T-cell (primary cell): ENCODE results near the gene P2RX4. TPM values are rescaled to one million over a fixed set of nuclear protein-coding genes. Genes with fewer than 3 reads are reported as not detected.
"Not testable (repeated sequence)": the region's sequence is repeated elsewhere in the genome, so short reads cannot be mapped to it uniquely, and the experiment has no call there.

Source experiments
- ATAC-seq, 4 experiments: fragments of 200-7000 bp in 3 of 4; fragments of 150-1000 bp in 1 of 4; cut with Tn5 transposase; replicated peaks in 1 of 4; 1 replicate in 3 of 4; 2 replicates in 1 of 4; pipeline ENCODE4 v1.10.0; 2021; ENCODE audit warnings: moderate library complexity in 3 of 4, mild to moderate bottlenecking in 2 of 4, moderate number of reproducible peaks in 1 of 4
- CTCF ChIA-PET, 2 donors: fragments of 300-600 bp; sonication (Branson Sonifier 250); formaldehyde crosslinking; loops; one replicate each; lab custom pipeline; 2022; ENCODE audit warnings: antibody characterized with exemption in 2 of 2; lab: Charles Lee
- POLR2A ChIA-PET, 2 donors: fragments of 300-600 bp; sonication (Branson Sonifier 250); formaldehyde crosslinking; loops; one replicate each; lab custom pipeline; 2022; ENCODE audit warnings: antibody characterized with exemption in 2 of 2; lab: Charles Lee
- DNase-seq, 35 experiments: peaks; one replicate each; pipeline versions ENCODE4 v3.0.0 to v3.0.0-alpha.2; 2013 to 2023
- H3K27ac ChIP-seq: one replicate; pipeline ENCODE4 v1.5.1; 2013; ENCODE audit warnings: low read length
- H3K27me3 ChIP-seq, 2 experiments: replicated peaks in 1 of 2; 1 replicate in 1 of 2; 2 replicates in 1 of 2; pipeline versions ENCODE4 v1.6.1 to v1.7.0; 2013; ENCODE audit warnings: low read length in 1 of 2, mixed read lengths in 1 of 2; ENCODE audit not compliant: control insufficient read depth in 2 of 2, insufficient read depth in 2 of 2; ENCODE audit errors: extremely low read depth in 1 of 2
- H3K36me3 ChIP-seq, 2 donors: 1 replicate in 1 of 2; 2 replicates in 1 of 2; pipeline versions ENCODE4 v1.6.1 to v1.7.0; 2013; ENCODE audit warnings: low read length in 1 of 2; ENCODE audit not compliant: control insufficient read depth in 2 of 2, insufficient read depth in 1 of 2; ENCODE audit errors: extremely low read depth in 1 of 2
- H3K4me1 ChIP-seq, 2 experiments: 1 replicate in 1 of 2; 2 replicates in 1 of 2; pipeline versions ENCODE4 v1.6.1 to v1.7.0; 2013; ENCODE audit warnings: low read length in 2 of 2, mixed read lengths in 1 of 2; ENCODE audit not compliant: insufficient read depth in 2 of 2, control insufficient read depth in 1 of 2; ENCODE audit errors: extremely low read depth in 1 of 2
- H3K4me3 ChIP-seq, 2 donors: 1 replicate in 1 of 2; 2 replicates in 1 of 2; pipeline versions ENCODE4 v1.5.1 to v1.7.0; 2013; ENCODE audit warnings: mild to moderate bottlenecking in 2 of 2, low read length in 1 of 2, moderate library complexity in 1 of 2; ENCODE audit not compliant: control insufficient read depth in 1 of 2; ENCODE audit errors: extremely low read depth in 1 of 2
- H3K9me3 ChIP-seq: 2 replicates; pipeline ENCODE4 v1.7.0; 2013
- H3K27ac Mint-ChIP-seq, 2 donors: one replicate each; pipeline ENCODE4 v1.8.0; 2020 to 2021; ENCODE audit warnings: mild to moderate bottlenecking in 2 of 2, mixed read lengths in 2 of 2
- H3K27me3 Mint-ChIP-seq, 2 donors: one replicate each; pipeline ENCODE4 v1.8.0; 2021 to 2022; ENCODE audit warnings: mixed read lengths in 2 of 2
- H3K36me3 Mint-ChIP-seq: one replicate; pipeline ENCODE4 v1.8.0; 2021; ENCODE audit warnings: mixed read lengths
- H3K4me1 Mint-ChIP-seq, 3 donors: one replicate each; pipeline ENCODE4 v1.8.0; 2020 to 2022; ENCODE audit warnings: mixed read lengths in 3 of 3, mild to moderate bottlenecking in 1 of 3
- H3K4me3 Mint-ChIP-seq, 3 donors: one replicate each; pipeline ENCODE4 v1.8.0; 2020 to 2022; ENCODE audit warnings: mild to moderate bottlenecking in 3 of 3, mixed read lengths in 3 of 3, moderate library complexity in 3 of 3
- H3K9me3 Mint-ChIP-seq, 3 donors: one replicate each; pipeline ENCODE4 v1.8.0; 2020 to 2022; ENCODE audit warnings: mixed read lengths in 3 of 3
- WGBS: methylation state at CpG from one replicate; pipeline ENCODE4 v1.1.5; 2013; ENCODE audit warnings: missing lambda C conversion rate; ENCODE audit not compliant: insufficient coverage; 5-methylcytosine and 5-hydroxymethylcytosine counted together
- total RNA-seq, 35 experiments: library from RNA in 6 of 35; stranded (reverse) in 6 of 35; fragments of 120-200 nt in 1 of 35; gene quantifications; one replicate each; pipeline versions ENCODE4 v1.2.1 to v1.2.4 and lab custom pipeline; 2013 to 2026

Gene P2RX4
- total RNA-seq, 5 donors from 2014 or later (not counting 1 experiment from before 2014, with no cell fraction given) = 36.2 to 62.3 (median 36.9) TPM

DNA sequence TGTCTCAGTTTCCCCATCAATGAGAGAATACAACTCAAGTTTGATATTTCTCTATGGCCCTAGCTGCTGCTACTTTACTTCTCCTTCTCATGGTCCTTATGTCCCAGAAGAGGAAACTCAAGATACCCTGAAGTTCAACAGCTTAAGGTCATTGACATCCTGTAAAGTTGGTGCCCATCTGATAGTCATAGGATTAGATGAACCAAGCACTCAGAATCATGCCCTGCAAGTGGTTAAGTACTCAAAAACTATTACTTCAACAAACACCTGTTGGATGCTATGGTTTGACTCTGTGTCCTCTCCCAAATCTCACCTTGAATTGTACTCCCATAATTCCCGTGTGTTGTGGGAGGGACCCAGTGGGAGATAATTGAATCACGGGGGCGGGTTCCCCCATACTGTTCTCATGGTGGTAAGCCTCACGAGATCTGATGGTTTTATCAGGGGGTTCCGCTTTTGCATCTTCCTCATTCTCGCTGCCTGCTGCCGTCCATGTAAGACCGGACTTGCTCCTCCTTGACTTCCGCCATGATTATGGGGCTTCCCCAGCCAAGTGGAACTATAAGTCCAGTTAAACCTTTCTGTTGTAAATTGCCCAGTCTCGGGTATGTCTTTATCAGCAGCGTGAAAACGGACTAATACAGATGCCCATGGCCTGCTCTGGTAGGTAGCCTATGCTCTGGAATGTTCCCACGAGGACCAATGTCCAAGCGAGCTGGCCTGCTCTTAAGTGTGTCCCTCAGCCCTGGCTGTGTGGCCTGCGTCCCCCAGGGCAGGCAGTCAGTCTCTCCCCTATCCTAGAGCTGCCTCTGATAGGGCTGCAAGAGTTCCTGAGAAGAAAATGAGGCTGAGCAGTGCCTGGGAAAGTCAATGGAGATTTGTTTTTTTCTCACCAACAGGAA is 68.5 kb downstream of the P2RX4 start:
- Histone ChIP-seq H3K4me3 (no peak overlapping the region), H3K36me3 (peaks cover 5 to 6% of the 10 kb centered on the region in 2 donors), H3K27me3 (no peaks in the 10 kb centered on the region), H3K4me1 (no peaks in the 10 kb centered on the region), H3K9me3 (no peaks in the 10 kb centered on the region), H3K27ac (no peak overlapping the region)
- ChIA-PET POLR2A (no interaction called here), CTCF (no interaction called here)
- Mint-ChIP-seq H3K27me3 (no peaks in the 10 kb centered on the region), H3K36me3 (peaks cover 19% of the 10 kb centered on the region), H3K4me1 (no peaks in the 10 kb centered on the region), H3K9me3 (no peaks in the 10 kb centered on the region), H3K4me3 (no peak overlapping the region), H3K27ac (no peak overlapping the region)
- ATAC-seq = no peak
- DNase-seq = peak in 1 of 35 experiments; percentile 32
- 96% methylated on average over 11 of the region's 15 CpGs for WGBS

- ChIA-PET CTCF (no interaction called here), POLR2A (no interaction called here)
- no peak overlapping the region for H3K4me3 ChIP-seq
- peaks cover 2 to 8% of the 10 kb centered on the region in 2 donors for H3K36me3 ChIP-seq
- peaks cover 19% of the 10 kb centered on the region for H3K36me3 Mint-ChIP-seq
- WGBS = 89% methylated on average over 5 of the region's 13 CpGs
- H3K9me3 Mint-ChIP-seq = no peaks in the 10 kb centered on the region
- no peaks in the 10 kb centered on the region for H3K27me3 Mint-ChIP-seq
- no peak overlapping the region for H3K27ac Mint-ChIP-seq
- H3K4me3 Mint-ChIP-seq = no peak overlapping the region
- ATAC-seq = no peak
- no peak for DNase-seq
- H3K27me3 ChIP-seq = no peaks in the 10 kb centered on the region
- no peak overlapping the region for H3K27ac ChIP-seq
- H3K4me1 ChIP-seq = no peaks in the 10 kb centered on the region
- no peaks in the 10 kb centered on the region for H3K9me3 ChIP-seq
- H3K4me1 Mint-ChIP-seq = no peaks in the 10 kb centered on the region
Observed at GRCh38 chr12:121279071-121279375, 69.1 kb downstream of the P2RX4 start.

DNA sequence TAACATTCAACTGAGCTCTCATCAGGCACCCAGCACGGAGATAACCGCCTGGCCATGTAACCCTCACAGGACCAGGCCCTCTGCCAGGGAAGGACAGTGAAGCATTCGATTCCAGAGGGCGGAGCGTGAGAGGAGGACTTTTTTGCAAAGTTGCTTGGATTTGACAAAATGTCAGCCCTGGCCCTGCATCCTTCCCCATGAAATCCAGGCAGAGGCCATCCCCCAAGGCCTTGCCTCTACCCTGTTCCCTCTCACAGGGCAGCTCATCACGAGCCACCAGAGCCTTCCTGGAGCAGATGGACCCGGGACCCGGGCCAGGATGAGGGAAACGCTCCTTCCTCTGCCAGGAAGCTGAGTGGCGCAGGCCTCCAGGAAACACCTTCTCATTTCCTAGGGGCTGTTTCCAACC is 69.6 kb downstream of the P2RX4 start:
- H3K36me3 ChIP-seq = peaks cover 2 to 9% of the 10 kb centered on the region in 2 donors
- DNase-seq (no peak), ATAC-seq (no peak)
- no peak overlapping the region for H3K4me3 Mint-ChIP-seq
- H3K4me3 ChIP-seq = no peak overlapping the region
- no peaks in the 10 kb centered on the region for H3K4me1 Mint-ChIP-seq
- no peaks in the 10 kb centered on the region for H3K4me1 ChIP-seq
- H3K27me3 Mint-ChIP-seq = no peaks in the 10 kb centered on the region
- CTCF ChIA-PET = no interaction called here
- H3K27ac ChIP-seq = no peak overlapping the region
- H3K9me3 ChIP-seq = no peaks in the 10 kb centered on the region
- no peaks in the 10 kb centered on the region for H3K27me3 ChIP-seq
- WGBS = 88% methylated on average over 10 of the region's 10 CpGs
- POLR2A ChIA-PET = no interaction called here
- no peaks in the 10 kb centered on the region for H3K9me3 Mint-ChIP-seq
- peaks cover 19% of the 10 kb centered on the region for H3K36me3 Mint-ChIP-seq
- H3K27ac Mint-ChIP-seq = no peak overlapping the region

GRCh38 chr12:121280531-121280930 is 70.6 kb downstream of the P2RX4 start:
- ATAC-seq, H3K9me3 ChIP-seq, H3K27ac Mint-ChIP-seq, H3K9me3 Mint-ChIP-seq, H3K4me1 Mint-ChIP-seq, H3K36me3 ChIP-seq, DNase-seq, CTCF ChIA-PET, H3K27me3 ChIP-seq, H3K27ac ChIP-seq, H3K4me1 ChIP-seq, H3K27me3 Mint-ChIP-seq, H3K4me3 ChIP-seq, H3K4me3 Mint-ChIP-seq, POLR2A ChIA-PET: not testable (repeated sequence)
- no CpG with 5 or more reads among the region's 11 CpGs for WGBS
- H3K36me3 Mint-ChIP-seq = peaks cover 16% of the 10 kb centered on the region

- H3K4me3 Mint-ChIP-seq, CTCF ChIA-PET, H3K36me3 ChIP-seq, H3K4me1 Mint-ChIP-seq, H3K27me3 Mint-ChIP-seq, POLR2A ChIA-PET, H3K9me3 Mint-ChIP-seq, H3K27ac Mint-ChIP-seq, DNase-seq, H3K27ac ChIP-seq, H3K4me3 ChIP-seq, ATAC-seq, H3K27me3 ChIP-seq, H3K9me3 ChIP-seq, H3K4me1 ChIP-seq: not testable (repeated sequence)
- H3K36me3 Mint-ChIP-seq = peaks cover 16% of the 10 kb centered on the region
- 98% methylated on average over 13 of the region's 14 CpGs for WGBS
Observed at GRCh38 chr12:121281116-121281515, 71.2 kb downstream of the P2RX4 start.

DNA sequence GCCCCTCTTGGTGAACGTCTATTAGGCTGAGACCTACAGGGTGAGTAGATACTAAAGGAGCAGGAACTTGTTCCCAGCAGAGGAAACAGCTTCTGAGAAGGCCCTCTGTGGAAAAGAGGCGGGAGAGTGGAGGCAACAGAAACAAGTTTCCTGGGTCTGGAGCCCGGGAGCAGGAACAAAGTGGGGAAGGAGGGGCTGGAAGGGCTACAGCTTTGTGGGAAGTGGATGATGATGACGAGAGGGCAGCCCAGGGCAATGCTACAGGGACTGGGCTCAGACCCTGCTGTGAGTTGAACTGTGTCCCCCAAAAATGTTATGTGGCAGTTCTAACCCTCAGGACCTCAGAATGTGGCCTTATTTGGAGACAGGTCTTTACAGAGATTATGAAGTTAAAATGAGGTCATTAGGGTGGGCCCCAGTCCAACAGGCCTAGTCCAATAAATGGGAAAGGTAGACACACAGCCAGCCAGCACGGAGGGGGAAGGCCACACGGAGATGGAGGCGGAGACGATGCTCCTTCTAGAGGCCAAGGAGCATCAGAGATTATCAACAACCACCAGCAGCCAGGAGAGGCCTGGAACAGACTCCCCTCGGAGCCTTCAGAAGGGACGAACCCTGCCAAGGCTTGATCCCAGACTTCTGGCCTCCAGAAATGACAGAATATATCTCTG is 72.3 kb downstream of the P2RX4 start:
- Mint-ChIP-seq H3K4me3 (no peak overlapping the region), H3K9me3 (no peaks in the 10 kb centered on the region), H3K36me3 (peaks cover 14% of the 10 kb centered on the region), H3K4me1 (no peaks in the 10 kb centered on the region), H3K27me3 (no peaks in the 10 kb centered on the region), H3K27ac (no peak overlapping the region)
- no peaks in the 10 kb centered on the region for H3K27me3 ChIP-seq
- ATAC-seq = no peak
- no peaks in the 10 kb centered on the region for H3K4me1 ChIP-seq
- CTCF ChIA-PET = no interaction called here
- WGBS = 96% methylated on average over 9 of the region's 10 CpGs
- no peak for DNase-seq
- H3K27ac ChIP-seq = no peak overlapping the region
- peaks cover 2 to 9% of the 10 kb centered on the region in 2 donors for H3K36me3 ChIP-seq
- H3K9me3 ChIP-seq = no peaks in the 10 kb centered on the region
- H3K4me3 ChIP-seq = no peak overlapping the region
- POLR2A ChIA-PET = no interaction called here
